ENCODE data around the gene EMC1.
"Not testable (repeated sequence)": the region's sequence is repeated elsewhere in the genome, so short reads cannot be mapped to it uniquely, and the experiment has no call there.

EMC1 gene

DNA sequence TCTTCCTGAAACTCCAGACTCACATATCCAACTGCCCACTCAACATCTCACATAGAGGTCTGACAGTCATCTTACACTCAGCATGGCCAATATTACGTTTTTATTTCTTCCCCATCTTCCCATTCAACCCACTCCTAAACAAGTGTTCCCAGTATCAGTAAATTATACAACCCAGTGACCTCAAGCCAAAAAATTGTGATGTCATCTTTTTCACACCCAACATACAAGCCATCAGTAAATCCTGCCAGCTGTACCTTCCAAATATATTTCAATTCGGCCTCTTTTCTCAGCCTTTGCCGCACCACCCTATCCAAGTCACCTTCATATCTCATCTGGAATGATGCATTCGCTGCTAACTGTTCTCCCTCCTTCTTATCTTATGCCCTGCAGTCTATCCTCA is 60.9 kb downstream of the EMC1 start:
- no peak for DNase-seq (ENCODE audit: low spot score)

DNA sequence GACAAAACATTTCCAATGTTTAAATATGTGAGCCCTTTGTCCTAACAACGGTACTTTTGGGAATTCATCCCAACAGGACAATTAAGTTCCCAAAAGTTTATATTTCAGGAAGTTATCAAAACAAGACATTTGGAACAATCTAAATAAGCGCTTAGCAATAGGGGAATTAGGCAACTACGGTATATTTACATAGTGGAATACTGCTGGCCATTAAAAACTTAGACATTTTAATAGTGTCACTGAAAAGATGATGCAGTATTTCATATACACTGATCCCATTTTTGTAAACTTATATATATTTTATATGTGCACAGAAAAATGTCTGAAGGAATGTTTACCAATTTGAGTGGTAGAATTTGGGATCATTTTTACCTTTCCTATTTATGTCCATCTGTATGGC is 62.1 kb downstream of the EMC1 start:
- no peak for DNase-seq (ENCODE audit: low spot score)

DNA sequence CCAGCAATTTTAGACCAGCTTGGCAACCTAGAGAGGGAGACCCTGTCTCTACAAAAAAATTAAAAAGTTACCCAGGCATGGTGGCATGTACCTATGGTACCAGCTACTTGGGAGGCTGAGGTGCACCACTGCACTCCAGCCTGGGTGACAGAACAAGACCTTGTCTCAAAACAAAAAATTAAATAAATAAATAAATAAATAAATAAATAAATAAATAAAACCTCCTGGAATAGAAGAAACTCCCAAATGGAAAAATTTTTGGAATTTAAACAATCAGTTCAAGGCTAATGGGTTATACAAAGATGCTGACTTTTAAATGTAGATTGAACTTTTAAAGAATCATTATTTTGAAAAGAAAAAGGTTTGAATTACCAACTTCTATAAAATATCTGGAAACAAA is 63.5 kb downstream of the EMC1 start:
- DNase-seq (ENCODE audit: low spot score) = no peak

DNA sequence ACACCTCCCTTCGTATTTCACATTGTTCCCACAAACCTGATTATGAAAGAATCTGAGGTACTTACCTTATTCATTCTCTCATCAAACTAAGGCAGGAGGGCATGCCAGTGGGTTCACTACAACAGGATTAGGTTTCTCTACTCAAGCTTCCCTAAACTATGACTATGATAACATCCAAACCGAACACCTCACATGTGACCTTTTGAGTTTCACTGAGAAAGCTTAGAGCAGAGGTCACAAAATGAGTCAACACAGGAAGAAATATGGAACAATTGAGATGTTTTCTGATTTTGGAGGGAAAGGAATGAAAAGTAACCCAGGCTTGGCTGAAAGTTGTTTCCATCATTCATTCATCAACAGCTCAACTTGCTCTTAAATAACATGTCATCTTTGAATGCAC is 65.3 kb downstream of the EMC1 start:
- DNase-seq (ENCODE audit: low spot score) = no peak

DNA sequence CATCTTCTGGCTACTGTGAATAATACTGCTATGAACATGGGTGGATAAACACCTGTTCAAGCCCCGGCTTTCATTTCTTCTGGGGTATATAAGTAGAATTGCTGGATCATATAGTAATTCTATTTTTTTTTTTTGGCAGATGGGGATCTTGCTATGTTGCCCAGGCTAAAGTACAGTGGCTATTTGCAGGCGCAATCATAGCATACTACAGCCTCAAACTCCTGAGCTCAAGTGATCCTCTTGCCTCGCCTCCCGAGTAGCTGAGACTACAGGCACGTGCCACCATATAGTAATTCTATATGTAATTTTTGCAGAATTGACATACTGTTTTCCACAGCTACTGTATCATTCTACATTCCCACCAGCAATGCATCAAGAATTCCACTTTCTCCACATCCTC is 69.1 kb downstream of the EMC1 start:
- no peak for DNase-seq (ENCODE audit: low spot score)

DNA sequence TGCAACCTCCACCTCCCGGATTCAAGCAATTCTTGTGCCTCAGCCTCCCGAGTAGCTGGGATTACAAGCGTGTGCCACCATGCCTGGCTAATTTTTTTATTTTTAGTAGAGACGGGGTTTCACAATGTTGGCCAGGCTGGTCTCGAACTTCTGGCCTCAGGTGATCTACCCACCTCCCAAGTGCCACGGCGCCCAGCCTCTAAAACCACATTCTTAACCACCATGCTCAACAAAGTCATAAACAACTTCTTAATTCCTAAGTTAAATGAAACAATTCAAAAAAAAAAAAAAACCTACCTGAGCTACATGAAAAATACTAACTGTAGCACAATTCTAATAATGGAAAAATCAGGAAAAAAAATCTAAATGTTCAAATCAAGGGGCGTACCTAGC is 71.1 kb downstream of the EMC1 start:
- not testable (repeated sequence) for DNase-seq (ENCODE audit: low spot score)

DNA sequence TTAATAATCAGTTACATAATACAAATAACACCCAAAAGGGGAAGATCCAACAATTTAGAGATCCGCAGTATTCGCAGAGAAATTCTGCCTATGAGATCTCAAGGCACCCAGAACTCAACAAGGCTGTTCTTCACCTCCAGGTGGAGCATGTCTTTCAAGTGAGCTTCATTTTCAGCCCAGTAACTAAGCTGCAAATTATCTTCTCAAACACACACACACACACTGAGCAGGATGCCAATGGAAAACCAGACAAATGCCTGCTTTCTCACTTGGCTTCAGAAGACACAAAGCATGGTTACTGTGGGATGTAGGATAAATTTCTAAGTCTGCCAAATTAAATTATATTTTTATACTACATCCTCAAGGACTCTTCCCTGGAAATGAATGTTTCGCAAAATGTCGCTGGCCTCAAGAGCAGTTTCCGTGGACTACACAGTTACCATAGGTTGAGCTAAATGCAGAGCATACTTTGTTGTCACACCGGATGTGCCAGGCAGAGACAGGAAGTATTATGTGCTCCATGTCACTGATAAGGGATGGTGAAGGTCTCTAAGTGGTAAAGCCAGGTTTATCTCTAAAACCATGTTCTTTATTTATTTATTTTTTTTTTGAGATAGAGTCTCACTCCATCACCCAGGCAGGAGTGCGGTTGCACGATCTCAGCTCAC is 71.6 kb downstream of the EMC1 start:
- DNase-seq (ENCODE audit: low spot score) = peak; percentile 2

DNA sequence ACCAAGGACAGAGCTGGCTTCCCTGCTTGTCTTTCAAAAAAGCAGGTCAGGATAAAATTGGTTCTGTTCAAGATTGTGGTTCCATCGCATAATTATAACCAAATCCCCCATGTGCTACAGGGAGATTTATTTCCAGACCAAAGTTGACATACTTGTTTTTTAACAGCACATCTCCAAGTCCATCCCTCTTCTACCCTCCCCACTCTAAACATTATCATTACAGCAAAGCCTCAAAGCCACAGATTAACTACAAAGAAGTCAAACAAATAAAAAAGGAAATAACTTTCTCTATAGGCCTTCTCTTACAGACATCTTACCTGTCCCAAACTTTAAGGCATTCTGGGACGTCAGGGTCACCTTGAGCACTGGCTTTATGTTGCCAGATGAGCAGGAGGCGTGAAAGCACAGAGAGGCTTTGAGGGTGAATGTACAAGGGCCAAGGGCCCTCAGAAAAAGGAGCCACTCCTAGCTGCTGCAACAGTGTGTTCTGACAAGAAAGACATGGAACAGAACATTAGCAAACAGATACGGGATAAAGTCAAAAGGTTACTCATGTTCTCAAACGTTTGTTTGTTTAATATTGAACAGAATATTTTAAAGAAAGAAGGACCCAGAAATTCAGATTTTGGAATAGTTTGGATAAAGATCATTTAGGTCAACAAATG is 72.5 kb downstream of the EMC1 start:
- DNase-seq (ENCODE audit: low spot score) = no peak

DNA sequence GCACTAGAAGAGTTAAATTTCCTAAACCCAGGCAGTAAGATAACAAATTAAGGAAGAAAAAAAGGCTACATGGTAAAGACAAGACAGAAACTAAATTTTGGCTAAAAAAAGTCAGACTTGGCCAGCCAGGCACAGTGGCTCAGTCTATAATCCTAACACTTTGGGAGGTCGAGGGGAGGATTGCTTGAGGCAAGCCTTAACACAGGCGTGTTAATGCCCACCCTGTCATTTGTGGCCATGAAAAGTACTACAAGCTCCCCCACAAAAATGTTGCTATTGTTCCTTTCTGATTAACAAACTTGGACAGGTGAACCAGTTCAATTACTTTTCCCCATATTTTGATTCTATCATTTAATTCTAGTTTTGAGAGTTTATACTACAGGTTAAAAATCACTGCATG is 73.5 kb downstream of the EMC1 start:
- DNase-seq (ENCODE audit: low spot score) = no peak

DNA sequence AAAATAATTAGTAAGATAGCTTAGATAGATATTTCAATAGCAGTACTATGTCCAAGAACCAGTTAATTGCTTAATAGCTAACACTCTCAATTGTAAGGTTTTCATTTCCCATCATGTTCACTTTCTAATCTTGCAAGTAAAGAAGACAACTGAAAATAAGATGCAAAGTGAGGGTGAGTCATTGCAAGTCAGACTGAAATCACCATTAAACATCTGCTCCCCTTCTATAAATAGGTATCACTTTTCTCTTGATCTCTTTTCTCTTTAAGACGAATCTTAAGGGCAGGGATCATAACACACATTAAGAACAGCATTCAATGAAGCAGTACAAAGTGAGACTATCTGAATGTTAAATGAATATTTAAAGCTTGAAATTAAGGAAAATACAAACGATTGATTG is 81.7 kb downstream of the EMC1 start:
- no peak for DNase-seq (ENCODE audit: low spot score)

DNA sequence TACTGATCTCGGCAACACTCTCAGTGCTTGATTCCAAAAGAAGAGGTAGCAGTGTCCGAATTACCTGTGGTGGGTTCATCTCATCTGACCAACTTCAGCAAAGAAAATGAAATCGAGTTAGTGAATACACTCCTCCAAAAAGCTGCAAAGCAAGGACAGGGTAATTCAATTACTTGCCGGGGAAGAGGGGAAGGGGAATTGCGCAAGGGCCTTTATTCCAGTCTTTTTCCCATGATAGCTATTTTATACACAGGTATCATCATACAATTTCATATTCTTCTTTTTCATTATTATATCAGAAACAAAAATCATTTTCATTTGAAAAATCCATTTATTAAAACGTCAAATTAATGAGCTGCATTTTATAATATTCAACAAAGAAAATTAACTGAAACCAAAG is 84.2 kb downstream of the EMC1 start:
- no peak for DNase-seq (ENCODE audit: low spot score)

DNA sequence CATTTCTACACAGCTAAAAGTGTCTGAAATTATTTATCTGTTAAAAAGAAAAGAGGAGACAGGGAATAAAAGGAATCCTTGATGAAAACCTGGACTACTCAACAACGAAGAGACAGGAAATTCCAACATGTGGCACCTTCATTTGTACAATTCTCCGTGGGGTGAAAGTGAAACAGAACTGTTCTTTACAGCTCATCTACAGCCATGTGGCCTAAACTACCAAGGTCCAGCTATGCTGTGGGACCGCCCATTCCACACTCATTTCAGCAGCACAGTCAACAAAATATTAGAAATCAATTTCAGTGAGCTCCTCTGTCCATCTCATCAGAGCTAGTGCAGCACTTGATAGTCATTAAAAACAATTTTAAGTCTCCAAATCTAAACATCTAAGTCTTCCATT is 85.3 kb downstream of the EMC1 start:
- DNase-seq (ENCODE audit: low spot score) = no peak

All from SK-N-DZ (cell line).